ENCODE measurements around the gene UBE2O. TPM values are rescaled to one million over a fixed set of nuclear protein-coding genes. Genes with fewer than 3 reads are reported as not detected.
A peak's percentile ranks its signal among the peaks of the same experiment; 100 is the strongest.

Gene UBE2O
- total RNA-seq, 1 donor from 2014 or later: 25.8 TPM

- Histone ChIP-seq H2AFZ (ENCODE audit: low read depth, low read length) (no peak overlapping the region), H3K4me1 (ENCODE audit: insufficient read depth, low read length) (peaks cover 27% of the 10 kb centered on the region), H4K20me1 (ENCODE audit: insufficient read depth, low read length) (peaks cover 58% of the 10 kb centered on the region), H3K9me3 (ENCODE audit: insufficient read depth, low read depth, low read length) (no peaks in the 10 kb centered on the region), H3K27me3 (ENCODE audit: insufficient read depth, low read length) (no peaks in the 10 kb centered on the region), H3K36me3 (ENCODE audit: insufficient read depth, low read length) (peaks cover 25% of the 10 kb centered on the region), H3K4me3 (ENCODE audit: insufficient read depth, low read depth, low read length) (no peak overlapping the region), H3K9ac (ENCODE audit: low read length) (no peak overlapping the region), H3K79me2 (ENCODE audit: insufficient read depth, low read length) (peaks cover 48% of the 10 kb centered on the region), H3K27ac (ENCODE audit: low read depth, low read length) (peak overlapping the region; percentile 33), H3K4me2 (ENCODE audit: low read length) (no peak overlapping the region)
- peaks cover 5% of the 10 kb centered on the region for H3K36me3 Mint-ChIP-seq (ENCODE audit: low read depth, unreplicated experiment)
- no peak for TF ChIP-seq EZH2 (IDR thresholded peaks at IDR 0.05; ENCODE audit: insufficient read depth, low read length)
- TF ChIP-seq, protein P1, sequence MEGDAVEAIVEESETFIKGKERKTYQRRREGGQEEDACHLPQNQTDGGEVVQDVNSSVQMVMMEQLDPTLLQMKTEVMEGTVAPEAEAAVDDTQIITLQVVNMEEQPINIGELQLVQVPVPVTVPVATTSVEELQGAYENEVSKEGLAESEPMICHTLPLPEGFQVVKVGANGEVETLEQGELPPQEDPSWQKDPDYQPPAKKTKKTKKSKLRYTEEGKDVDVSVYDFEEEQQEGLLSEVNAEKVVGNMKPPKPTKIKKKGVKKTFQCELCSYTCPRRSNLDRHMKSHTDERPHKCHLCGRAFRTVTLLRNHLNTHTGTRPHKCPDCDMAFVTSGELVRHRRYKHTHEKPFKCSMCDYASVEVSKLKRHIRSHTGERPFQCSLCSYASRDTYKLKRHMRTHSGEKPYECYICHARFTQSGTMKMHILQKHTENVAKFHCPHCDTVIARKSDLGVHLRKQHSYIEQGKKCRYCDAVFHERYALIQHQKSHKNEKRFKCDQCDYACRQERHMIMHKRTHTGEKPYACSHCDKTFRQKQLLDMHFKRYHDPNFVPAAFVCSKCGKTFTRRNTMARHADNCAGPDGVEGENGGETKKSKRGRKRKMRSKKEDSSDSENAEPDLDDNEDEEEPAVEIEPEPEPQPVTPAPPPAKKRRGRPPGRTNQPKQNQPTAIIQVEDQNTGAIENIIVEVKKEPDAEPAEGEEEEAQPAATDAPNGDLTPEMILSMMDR (IDR thresholded peaks at IDR 0.05; ENCODE audit: insufficient read depth, low read depth, low read length): no peak
- peaks cover 8% of the 10 kb centered on the region for H3K4me1 Mint-ChIP-seq (ENCODE audit: low read depth, unreplicated experiment)
- H3K9me3 Mint-ChIP-seq (ENCODE audit: unreplicated experiment): no peaks in the 10 kb centered on the region
- no peak overlapping the region for H3K4me3 Mint-ChIP-seq (ENCODE audit: unreplicated experiment)
- FAIRE-seq (no peak), DNase-seq (ENCODE audit: low read depth) (no peak)
- peak overlapping the region; percentile 55 for H3K27ac Mint-ChIP-seq (ENCODE audit: unreplicated experiment)
- H3K27me3 Mint-ChIP-seq (ENCODE audit: low read depth, unreplicated experiment): no peaks in the 10 kb centered on the region
Measured at GRCh38 chr17:76388966-76389888, 63.7 kb downstream of the UBE2O start.

DNA sequence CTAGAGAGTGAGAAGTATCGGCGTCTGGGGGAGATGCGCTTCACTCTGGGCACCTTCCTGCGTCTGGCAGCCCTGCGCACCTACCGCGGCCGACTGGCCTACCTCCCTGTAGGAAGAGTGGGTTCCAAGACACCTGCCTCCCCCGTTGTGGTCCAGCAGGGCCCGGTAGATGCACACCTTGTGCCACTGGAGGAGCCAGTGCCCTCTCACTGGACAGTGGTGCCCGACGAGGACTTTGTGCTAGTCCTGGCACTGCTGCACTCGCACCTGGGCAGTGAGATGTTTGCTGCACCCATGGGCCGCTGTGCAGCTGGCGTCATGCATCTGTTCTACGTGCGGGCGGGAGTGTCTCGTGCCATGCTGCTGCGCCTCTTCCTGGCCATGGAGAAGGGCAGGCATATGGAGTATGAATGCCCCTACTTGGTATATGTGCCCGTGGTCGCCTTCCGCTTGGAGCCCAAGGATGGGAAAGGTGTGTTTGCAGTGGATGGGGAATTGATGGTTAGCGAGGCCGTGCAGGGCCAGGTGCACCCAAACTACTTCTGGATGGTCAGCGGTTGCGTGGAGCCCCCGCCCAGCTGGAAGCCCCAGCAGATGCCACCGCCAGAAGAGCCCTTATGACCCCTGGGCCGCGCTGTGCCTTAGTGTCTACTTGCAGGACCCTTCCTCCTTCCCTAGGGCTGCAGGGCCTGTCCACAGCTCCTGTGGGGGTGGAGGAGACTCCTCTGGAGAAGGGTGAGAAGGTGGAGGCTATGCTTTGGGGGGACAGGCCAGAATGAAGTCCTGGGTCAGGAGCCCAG is 65.8 kb downstream of the UBE2O start:
- Mint-ChIP-seq H3K4me1 (ENCODE audit: low read depth, unreplicated experiment) (peaks cover 6% of the 10 kb centered on the region), H3K27ac (ENCODE audit: unreplicated experiment) (peak overlapping the region; percentile 47), H3K4me3 (ENCODE audit: unreplicated experiment) (peak overlapping the region; percentile 76), H3K36me3 (ENCODE audit: low read depth, unreplicated experiment) (peaks cover 5% of the 10 kb centered on the region), H3K27me3 (ENCODE audit: low read depth, unreplicated experiment) (no peaks in the 10 kb centered on the region), H3K9me3 (ENCODE audit: unreplicated experiment) (no peaks in the 10 kb centered on the region)
- Histone ChIP-seq H3K9ac (ENCODE audit: low read length) (peak overlapping the region; percentile 99), H3K4me3 (ENCODE audit: insufficient read depth, low read depth, low read length) (peak overlapping the region; percentile 86), H3K79me2 (ENCODE audit: insufficient read depth, low read length) (peaks cover 56% of the 10 kb centered on the region), H3K4me2 (ENCODE audit: low read length) (peak overlapping the region; percentile 86), H3K4me1 (ENCODE audit: insufficient read depth, low read length) (peaks cover 33% of the 10 kb centered on the region), H3K9me3 (ENCODE audit: insufficient read depth, low read depth, low read length) (no peaks in the 10 kb centered on the region), H4K20me1 (ENCODE audit: insufficient read depth, low read length) (peaks cover 50% of the 10 kb centered on the region), H3K27ac (ENCODE audit: low read depth, low read length) (peak overlapping the region; percentile 13), H3K36me3 (ENCODE audit: insufficient read depth, low read length) (peaks cover 23% of the 10 kb centered on the region), H2AFZ (ENCODE audit: low read depth, low read length) (no peak overlapping the region), H3K27me3 (ENCODE audit: insufficient read depth, low read length) (no peaks in the 10 kb centered on the region)
- DNase-seq (ENCODE audit: low read depth) (no peak), FAIRE-seq (no peak)
- TF ChIP-seq, protein P1 (IDR thresholded peaks at IDR 0.05; ENCODE audit: insufficient read depth, low read depth, low read length): no peak
- no peak for TF ChIP-seq EZH2 (IDR thresholded peaks at IDR 0.05; ENCODE audit: insufficient read depth, low read length)
